ENCODE data around the gene PPP1R12A.

DNA sequence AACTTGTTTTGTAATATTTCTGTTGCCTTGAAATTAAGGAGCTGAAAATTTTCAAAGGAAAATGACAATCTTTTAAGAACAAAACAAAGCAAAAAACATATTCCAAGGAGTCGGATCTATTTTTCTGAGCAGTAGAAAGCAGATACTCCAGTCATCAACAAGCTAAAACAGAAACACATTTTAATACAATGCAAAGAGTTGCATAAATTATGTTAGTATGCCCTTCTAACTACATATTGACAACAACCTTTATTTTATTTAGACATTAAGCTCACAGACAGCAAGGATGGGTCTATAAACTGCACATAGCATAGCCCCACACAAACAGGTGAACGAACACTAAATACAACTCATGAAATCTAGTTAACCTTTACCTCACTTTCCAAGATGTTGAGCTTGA, 106.0 kb downstream of the PPP1R12A start:
- TF ChIP-seq, protein P1, sequence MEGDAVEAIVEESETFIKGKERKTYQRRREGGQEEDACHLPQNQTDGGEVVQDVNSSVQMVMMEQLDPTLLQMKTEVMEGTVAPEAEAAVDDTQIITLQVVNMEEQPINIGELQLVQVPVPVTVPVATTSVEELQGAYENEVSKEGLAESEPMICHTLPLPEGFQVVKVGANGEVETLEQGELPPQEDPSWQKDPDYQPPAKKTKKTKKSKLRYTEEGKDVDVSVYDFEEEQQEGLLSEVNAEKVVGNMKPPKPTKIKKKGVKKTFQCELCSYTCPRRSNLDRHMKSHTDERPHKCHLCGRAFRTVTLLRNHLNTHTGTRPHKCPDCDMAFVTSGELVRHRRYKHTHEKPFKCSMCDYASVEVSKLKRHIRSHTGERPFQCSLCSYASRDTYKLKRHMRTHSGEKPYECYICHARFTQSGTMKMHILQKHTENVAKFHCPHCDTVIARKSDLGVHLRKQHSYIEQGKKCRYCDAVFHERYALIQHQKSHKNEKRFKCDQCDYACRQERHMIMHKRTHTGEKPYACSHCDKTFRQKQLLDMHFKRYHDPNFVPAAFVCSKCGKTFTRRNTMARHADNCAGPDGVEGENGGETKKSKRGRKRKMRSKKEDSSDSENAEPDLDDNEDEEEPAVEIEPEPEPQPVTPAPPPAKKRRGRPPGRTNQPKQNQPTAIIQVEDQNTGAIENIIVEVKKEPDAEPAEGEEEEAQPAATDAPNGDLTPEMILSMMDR (IDR thresholded peaks at IDR 0.05), result no peak
- TF ChIP-seq NFE2L2 (conservative IDR thresholded peaks at IDR 0.05; ENCODE audit: low read length), result no peak
- TF ChIP-seq CBX2 (IDR thresholded peaks at IDR 0.05; ENCODE audit: borderline replicate concordance, low read depth), result no peak
- TF ChIP-seq POLR2A (IDR thresholded peaks at IDR 0.05; ENCODE audit: low read length), result no peak
- TF ChIP-seq RCOR1 (IDR thresholded peaks at IDR 0.05; ENCODE audit: low read depth, low read length), result no peak
- TF ChIP-seq FOSL2 (IDR thresholded peaks at IDR 0.05), result no peak
- TF ChIP-seq FOSL2 (CRISPR knock-in tag; IDR thresholded peaks at IDR 0.05), result no peak
- TF ChIP-seq, protein P2, sequence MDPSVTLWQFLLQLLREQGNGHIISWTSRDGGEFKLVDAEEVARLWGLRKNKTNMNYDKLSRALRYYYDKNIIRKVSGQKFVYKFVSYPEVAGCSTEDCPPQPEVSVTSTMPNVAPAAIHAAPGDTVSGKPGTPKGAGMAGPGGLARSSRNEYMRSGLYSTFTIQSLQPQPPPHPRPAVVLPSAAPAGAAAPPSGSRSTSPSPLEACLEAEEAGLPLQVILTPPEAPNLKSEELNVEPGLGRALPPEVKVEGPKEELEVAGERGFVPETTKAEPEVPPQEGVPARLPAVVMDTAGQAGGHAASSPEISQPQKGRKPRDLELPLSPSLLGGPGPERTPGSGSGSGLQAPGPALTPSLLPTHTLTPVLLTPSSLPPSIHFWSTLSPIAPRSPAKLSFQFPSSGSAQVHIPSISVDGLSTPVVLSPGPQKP (IDR thresholded peaks at IDR 0.05; ENCODE audit: low read depth, low read length), result no peak
- no peak for TF ChIP-seq BHLHE40 (IDR thresholded peaks at IDR 0.05; ENCODE audit: low read depth, low read length)
- no peak for TF ChIP-seq CEBPB (IDR thresholded peaks at IDR 0.05)
